Erythroblast (primary cell): ENCODE data around the gene KCNAB2.
"Not testable (repeated sequence)": the region's sequence is repeated elsewhere in the genome, so short reads cannot be mapped to it uniquely, and the experiment has no call there.

Source experiments
- DNase-seq, 2 experiments: peaks; one replicate each; lab custom pipeline; 2025; lab: John Stamatoyannopoulos, UW
- GATA1 ChIP-seq: IDR thresholded peaks from 2 replicates; pipeline ENCODE4 v1.6.1; 2011; ENCODE audit warnings: low read depth, mild to moderate bottlenecking, control low read depth, low read length, moderate library complexity
- POLR2A ChIP-seq: IDR thresholded peaks from 2 replicates; pipeline ENCODE4 v1.6.1; 2011; ENCODE audit warnings: mild to moderate bottlenecking, low read length

KCNAB2 gene

GRCh38 chr1:6016191-6016865 lies 29.4 kb upstream of the KCNAB2 start:
- TF ChIP-seq GATA1 (no peak), POLR2A (no peak)
- no peak for DNase-seq

- DNase-seq = not testable (repeated sequence)
Observed at GRCh38 chr1:6017654-6018053, 28.0 kb upstream of the KCNAB2 start.

GRCh38 chr1:6019166-6019845 lies 26.4 kb upstream of the KCNAB2 start:
- no peak for TF ChIP-seq GATA1
- TF ChIP-seq POLR2A = no peak
- DNase-seq = no peak

GRCh38 chr1:6022193-6022592 lies 23.5 kb upstream of the KCNAB2 start:
- no peak for DNase-seq
- TF ChIP-seq GATA1 = no peak
- TF ChIP-seq POLR2A = no peak

- DNase-seq = no peak
- TF ChIP-seq GATA1 (no peak), POLR2A (no peak)
Observed at GRCh38 chr1:6023346-6023745, 22.3 kb upstream of the KCNAB2 start.

GRCh38 chr1:6024376-6024775 lies 21.3 kb upstream of the KCNAB2 start:
- DNase-seq = no peak

GRCh38 chr1:6025269-6026094 lies 20.2 kb upstream of the KCNAB2 start:
- no peak for DNase-seq
- TF ChIP-seq GATA1 = no peak
- no peak for TF ChIP-seq POLR2A

More at GRCh38 chr1:6024376-6024775, 21.3 kb upstream of the KCNAB2 start:
- TF ChIP-seq GATA1 (no peak), POLR2A (no peak)

- peak in 1 of 2 experiments; percentile 13 for DNase-seq
- TF ChIP-seq GATA1 = no peak
- TF ChIP-seq POLR2A = peak; percentile 48
Observed at GRCh38 chr1:6026095-6026809, 19.4 kb upstream of the KCNAB2 start.

- DNase-seq = no peak
- no peak for TF ChIP-seq GATA1
- TF ChIP-seq POLR2A = no peak
Observed at GRCh38 chr1:6027591-6027990, 18.1 kb upstream of the KCNAB2 start.

- DNase-seq = peak in 1 of 2 experiments; percentile 4
- TF ChIP-seq GATA1 = no peak
- no peak for TF ChIP-seq POLR2A
Observed at GRCh38 chr1:6028042-6028850, 17.4 kb upstream of the KCNAB2 start.

GRCh38 chr1:6029351-6029750 lies 16.3 kb upstream of the KCNAB2 start:
- DNase-seq = no peak

GRCh38 chr1:6030132-6030531 lies 15.6 kb upstream of the KCNAB2 start:
- DNase-seq = no peak
- no peak for TF ChIP-seq POLR2A
- TF ChIP-seq GATA1 = no peak

More at GRCh38 chr1:6029351-6029750, 16.3 kb upstream of the KCNAB2 start:
- no peak for TF ChIP-seq POLR2A
- no peak for TF ChIP-seq GATA1

GRCh38 chr1:6030547-6031261 lies 15.0 kb upstream of the KCNAB2 start:
- no peak for TF ChIP-seq GATA1
- no peak for TF ChIP-seq POLR2A
- no peak for DNase-seq
